Lower lobe of right lung (tissue), 2 donors: ENCODE results near the gene TRAM2. TPM values are rescaled to one million over a fixed set of nuclear protein-coding genes. Genes with fewer than 3 reads are reported as not detected.

Source experiments
- ATAC-seq, 2 donors: fragments of 200-7000 bp; cut with Tn5 transposase; one replicate each; pipeline ENCODE4 v1.9.1; 2020 to 2022; ENCODE audit warnings: mild to moderate bottlenecking in 2 of 2, moderate library complexity in 2 of 2
- DNase-seq: peaks from one replicate; pipeline ENCODE4 v3.0.0-alpha.2; 2020
- H3K27ac ChIP-seq: fragments of 200-600 bp; one replicate; pipeline ENCODE4 v1.8.0; 2022
- H3K27me3 ChIP-seq: fragments of 200-600 bp; one replicate; pipeline ENCODE4 v1.8.0; 2022; ENCODE audit warnings: low read depth
- H3K36me3 ChIP-seq: fragments of 200-600 bp; one replicate; pipeline ENCODE4 v1.8.0; 2022; ENCODE audit warnings: mild to moderate bottlenecking
- H3K4me1 ChIP-seq: fragments of 200-600 bp; one replicate; pipeline ENCODE4 v1.8.0; 2022
- H3K4me3 ChIP-seq: fragments of 200-600 bp; one replicate; pipeline ENCODE4 v1.8.0; 2022; ENCODE audit warnings: mild to moderate bottlenecking
- H3K9me3 ChIP-seq: fragments of 200-600 bp; one replicate; pipeline ENCODE4 v1.8.0; 2022
- CTCF ChIP-seq: fragments of 200-600 bp; IDR thresholded peaks from one replicate; pipeline ENCODE4 v1.8.0; 2022; ENCODE audit warnings: antibody characterized with exemption, mild to moderate bottlenecking
- intact Hi-C: fragments of 100-400 bp; cut with DNase I; formaldehyde crosslinking; loops from one replicate; pipeline ENCODE4 v1.11.0; 2022
- total RNA-seq: library from RNA; stranded (reverse); fragmentation: NEBNext Ultra II Directional; extraction: Animal tissue kit (Norgen Biotek cat#: 25700); gene quantifications from one replicate; pipeline ENCODE4 v1.2.1, GENCODE V29; 2021
- donor health status: DM: no; HTN: yes; CAD: no; lungs with severe emphysema.

TRAM2 gene
- total RNA-seq, 1 donor from 2014 or later: 21.9 TPM

GRCh38 chr6:52522151-52522626 lies 54.7 kb downstream of the TRAM2 start:
- DNase-seq: no peak
- intact Hi-C loops: no loop called here

GRCh38 chr6:52519618-52520017 lies 57.2 kb downstream of the TRAM2 start:
- Histone ChIP-seq H3K27me3 (no peaks in the 10 kb centered on the region), H3K36me3 (peaks cover 16% of the 10 kb centered on the region), H3K27ac (no peak overlapping the region), H3K4me1 (peaks cover 43% of the 10 kb centered on the region), H3K9me3 (no peaks in the 10 kb centered on the region), H3K4me3 (no peak overlapping the region)
- DNase-seq (no peak), ATAC-seq (no peak)
- intact Hi-C loops: no loop called here
- TF ChIP-seq CTCF: no peak

More at GRCh38 chr6:52522151-52522626, 54.7 kb downstream of the TRAM2 start:
- Histone ChIP-seq H3K9me3 (no peaks in the 10 kb centered on the region), H3K4me1 (peaks cover 39% of the 10 kb centered on the region), H3K4me3 (no peak overlapping the region), H3K27me3 (no peaks in the 10 kb centered on the region), H3K27ac (peak overlapping the region; percentile 12), H3K36me3 (no peaks in the 10 kb centered on the region)
- TF ChIP-seq CTCF: no peak
- peak; percentile 48 to 52 for ATAC-seq

GRCh38 chr6:52518279-52518945 lies 58.4 kb downstream of the TRAM2 start:
- Histone ChIP-seq H3K27me3 (no peaks in the 10 kb centered on the region), H3K9me3 (no peaks in the 10 kb centered on the region), H3K4me1 (peaks cover 50% of the 10 kb centered on the region), H3K4me3 (no peak overlapping the region), H3K36me3 (peaks cover 25% of the 10 kb centered on the region), H3K27ac (peak overlapping the region; percentile 70)
- intact Hi-C loops: no loop called here
- DNase-seq (no peak), ATAC-seq (no peak)
- TF ChIP-seq CTCF: no peak

GRCh38 chr6:52517502-52518278 lies 59.2 kb downstream of the TRAM2 start:
- no peak for TF ChIP-seq CTCF

GRCh38 chr6:52516943-52517342 lies 59.9 kb downstream of the TRAM2 start:
- no peak overlapping the region for H3K27ac ChIP-seq
- no peak for ATAC-seq
- no peaks in the 10 kb centered on the region for H3K9me3 ChIP-seq
- H3K4me3 ChIP-seq: no peak overlapping the region
- peaks cover 25% of the 10 kb centered on the region for H3K36me3 ChIP-seq
- no peaks in the 10 kb centered on the region for H3K27me3 ChIP-seq
- TF ChIP-seq CTCF: no peak
- DNase-seq: no peak
- intact Hi-C loops: no loop called here
- peaks cover 50% of the 10 kb centered on the region for H3K4me1 ChIP-seq

More at GRCh38 chr6:52517502-52518278, 59.2 kb downstream of the TRAM2 start:
- Histone ChIP-seq H3K27me3 (no peaks in the 10 kb centered on the region), H3K4me3 (no peak overlapping the region), H3K27ac (peak overlapping the region; percentile 70), H3K9me3 (no peaks in the 10 kb centered on the region), H3K36me3 (peaks cover 25% of the 10 kb centered on the region), H3K4me1 (peaks cover 50% of the 10 kb centered on the region)
- intact Hi-C loops: no loop called here
- ATAC-seq (peak; percentile 76 to 82), DNase-seq (no peak)
